ENCODE measurements around the gene SUCLG1.

The SUCLG1 gene

GRCh38 chr2:84460670-84461069 is 1.6 kb upstream of the SUCLG1 start:
- DNase-seq, result no peak

GRCh38 chr2:84459944-84460429 is 907 bp upstream of the SUCLG1 start:
- peak; percentile 18 for DNase-seq

- peak; percentile 35 for DNase-seq
These were observed 496 bp downstream of the SUCLG1 start for GRCh38 chr2:84458551-84459017.

GRCh38 chr2:84457686-84458085 is 1.4 kb downstream of the SUCLG1 start:
- DNase-seq, result no peak

GRCh38 chr2:84456156-84456555 is 2.9 kb downstream of the SUCLG1 start:
- no peak for DNase-seq

GRCh38 chr2:84454581-84454980 is 4.5 kb downstream of the SUCLG1 start:
- no peak for DNase-seq

- DNase-seq, result no peak
These were observed 6.5 kb downstream of the SUCLG1 start for GRCh38 chr2:84452624-84453023.

- DNase-seq, result no peak
These were observed 7.5 kb downstream of the SUCLG1 start for GRCh38 chr2:84451579-84451978.

- DNase-seq, result peak; percentile 4
These were observed 8.5 kb downstream of the SUCLG1 start for GRCh38 chr2:84450288-84451227.

GRCh38 chr2:84449711-84450110 is 9.4 kb downstream of the SUCLG1 start:
- DNase-seq, result peak; percentile 10

GRCh38 chr2:84449055-84449454 is 10.0 kb downstream of the SUCLG1 start:
- DNase-seq, result no peak

GRCh38 chr2:84443477-84443876 is 15.6 kb downstream of the SUCLG1 start:
- no peak for DNase-seq

GRCh38 chr2:84442888-84443287 is 16.2 kb downstream of the SUCLG1 start:
- peak; percentile 7 for DNase-seq

GRCh38 chr2:84441505-84441904 is 17.6 kb downstream of the SUCLG1 start:
- no peak for DNase-seq

- no peak for DNase-seq
These were observed 18.0 kb downstream of the SUCLG1 start for GRCh38 chr2:84441036-84441435.

GRCh38 chr2:84435345-84436025 is 23.6 kb downstream of the SUCLG1 start:
- DNase-seq, result no peak

- DNase-seq, result no peak
These were observed 29.8 kb downstream of the SUCLG1 start for GRCh38 chr2:84429328-84429727.

- peak; percentile 47 for DNase-seq
These were observed 31.6 kb downstream of the SUCLG1 start for GRCh38 chr2:84427235-84428138.

GRCh38 chr2:84425310-84425709 is 33.8 kb downstream of the SUCLG1 start:
- DNase-seq, result no peak

GRCh38 chr2:84424152-84424551 is 34.9 kb downstream of the SUCLG1 start:
- DNase-seq, result peak; percentile 35

- DNase-seq, result no peak
These were observed 37.3 kb downstream of the SUCLG1 start for GRCh38 chr2:84421791-84422190.

GRCh38 chr2:84421197-84421596 is 37.9 kb downstream of the SUCLG1 start:
- no peak for DNase-seq

All from hematopoietic multipotent progenitor cell treated with erythropoietin and hydrocortisone succinate and interleukin-3 and kit ligand, for 4 days (in vitro differentiated cells).